ENCODE results near the gene GALNTL6. TPM values are rescaled to one million over a fixed set of nuclear protein-coding genes. Genes with fewer than 3 reads are reported as not detected.

GALNTL6 gene
- total RNA-seq, 2 donors from 2014 or later: 0.19 to 0.20 TPM

GRCh38 chr4:172048666-172049065 is 235.5 kb downstream of the GALNTL6 start:
- no peaks in the 10 kb centered on the region for H3K4me1 ChIP-seq
- H3K9ac ChIP-seq (ENCODE audit: low read depth in 2 of 2, low read length in 2 of 2): no peak overlapping the region
- intact Hi-C loops (cut with DNase I): no loop called here
- TF ChIP-seq, protein P1, sequence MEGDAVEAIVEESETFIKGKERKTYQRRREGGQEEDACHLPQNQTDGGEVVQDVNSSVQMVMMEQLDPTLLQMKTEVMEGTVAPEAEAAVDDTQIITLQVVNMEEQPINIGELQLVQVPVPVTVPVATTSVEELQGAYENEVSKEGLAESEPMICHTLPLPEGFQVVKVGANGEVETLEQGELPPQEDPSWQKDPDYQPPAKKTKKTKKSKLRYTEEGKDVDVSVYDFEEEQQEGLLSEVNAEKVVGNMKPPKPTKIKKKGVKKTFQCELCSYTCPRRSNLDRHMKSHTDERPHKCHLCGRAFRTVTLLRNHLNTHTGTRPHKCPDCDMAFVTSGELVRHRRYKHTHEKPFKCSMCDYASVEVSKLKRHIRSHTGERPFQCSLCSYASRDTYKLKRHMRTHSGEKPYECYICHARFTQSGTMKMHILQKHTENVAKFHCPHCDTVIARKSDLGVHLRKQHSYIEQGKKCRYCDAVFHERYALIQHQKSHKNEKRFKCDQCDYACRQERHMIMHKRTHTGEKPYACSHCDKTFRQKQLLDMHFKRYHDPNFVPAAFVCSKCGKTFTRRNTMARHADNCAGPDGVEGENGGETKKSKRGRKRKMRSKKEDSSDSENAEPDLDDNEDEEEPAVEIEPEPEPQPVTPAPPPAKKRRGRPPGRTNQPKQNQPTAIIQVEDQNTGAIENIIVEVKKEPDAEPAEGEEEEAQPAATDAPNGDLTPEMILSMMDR (IDR thresholded peaks at IDR 0.05): no peak
- DNase-seq: no peak
- no peak overlapping the region for H3K27ac ChIP-seq
- no peak overlapping the region for H3K4me3 ChIP-seq
- no peaks in the 10 kb centered on the region for H3K27me3 ChIP-seq
- H3K36me3 ChIP-seq: no peaks in the 10 kb centered on the region
- no peaks in the 10 kb centered on the region for H3K9me3 ChIP-seq

GRCh38 chr4:172050911-172051310 is 237.7 kb downstream of the GALNTL6 start:
- Histone ChIP-seq H3K4me1 (no peaks in the 10 kb centered on the region), H3K27me3 (no peaks in the 10 kb centered on the region), H3K4me3 (no peak overlapping the region), H3K9me3 (no peaks in the 10 kb centered on the region), H3K36me3 (no peaks in the 10 kb centered on the region), H3K27ac (no peak overlapping the region), H3K9ac (ENCODE audit: low read depth in 2 of 2, low read length in 2 of 2) (no peak overlapping the region)
- no peak for DNase-seq
- TF ChIP-seq, protein P1 (IDR thresholded peaks at IDR 0.05): no peak
- intact Hi-C loops (cut with DNase I): no loop called here

DNA sequence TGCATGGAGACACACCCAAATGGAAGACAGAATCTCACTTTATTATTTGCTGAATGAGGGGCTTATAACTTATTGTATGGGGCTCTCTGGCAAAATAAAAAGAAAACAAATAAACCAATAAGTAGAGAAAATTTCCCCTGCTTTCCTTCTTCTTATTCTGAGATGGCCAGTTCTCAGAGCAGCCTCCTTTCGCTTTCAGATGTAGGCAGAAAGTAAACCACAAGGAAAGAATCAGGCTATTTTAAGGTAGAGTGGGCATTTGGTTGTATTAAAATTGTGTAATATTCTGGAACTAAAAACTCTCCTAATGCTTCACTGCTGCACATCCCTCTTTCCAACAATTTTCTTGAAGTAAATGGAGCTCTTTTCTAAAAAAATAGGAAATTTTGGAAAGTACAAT is 241.8 kb downstream of the GALNTL6 start:
- TF ChIP-seq, protein P1 (IDR thresholded peaks at IDR 0.05): no peak
- H3K4me3 ChIP-seq: no peak overlapping the region

GRCh38 chr4:172055498-172055897 is 242.3 kb downstream of the GALNTL6 start:
- H3K4me3 ChIP-seq: no peak overlapping the region
- TF ChIP-seq, protein P1 (IDR thresholded peaks at IDR 0.05): no peak
- no peak overlapping the region for H3K27ac ChIP-seq
- intact Hi-C loops (cut with DNase I): no loop called here
- no peak overlapping the region for H3K9ac ChIP-seq (ENCODE audit: low read depth in 2 of 2, low read length in 2 of 2)
- no peaks in the 10 kb centered on the region for H3K4me1 ChIP-seq
- no peaks in the 10 kb centered on the region for H3K27me3 ChIP-seq
- H3K9me3 ChIP-seq: no peaks in the 10 kb centered on the region
- no peak for DNase-seq
- H3K36me3 ChIP-seq: no peaks in the 10 kb centered on the region

More for the DNA sequence above, 241.8 kb downstream of the GALNTL6 start:
- DNase-seq: no peak
- H3K27ac ChIP-seq: no peak overlapping the region
- H3K4me1 ChIP-seq: no peaks in the 10 kb centered on the region
- no peaks in the 10 kb centered on the region for H3K27me3 ChIP-seq
- intact Hi-C loops (cut with DNase I): no loop called here
- H3K9ac ChIP-seq (ENCODE audit: low read depth in 2 of 2, low read length in 2 of 2): no peak overlapping the region
- H3K36me3 ChIP-seq: no peaks in the 10 kb centered on the region
- H3K9me3 ChIP-seq: no peaks in the 10 kb centered on the region

GRCh38 chr4:172061204-172061603 is 248.0 kb downstream of the GALNTL6 start:
- H3K4me1 ChIP-seq: no peaks in the 10 kb centered on the region
- no peak overlapping the region for H3K27ac ChIP-seq

More at GRCh38 chr4:172061204-172061603, 248.0 kb downstream of the GALNTL6 start:
- TF ChIP-seq, protein P1 (IDR thresholded peaks at IDR 0.05): no peak
- DNase-seq: no peak
- no peaks in the 10 kb centered on the region for H3K27me3 ChIP-seq
- intact Hi-C loops (cut with DNase I): no loop called here
- no peaks in the 10 kb centered on the region for H3K36me3 ChIP-seq
- H3K9me3 ChIP-seq: no peaks in the 10 kb centered on the region
- no peak overlapping the region for H3K4me3 ChIP-seq
- no peak overlapping the region for H3K9ac ChIP-seq (ENCODE audit: low read depth in 2 of 2, low read length in 2 of 2)
